DMS153 treated with DMSO at 0.1 percent for 48 hours (cell line): ENCODE measurements around the gene ZNRD2.
"Not testable (repeated sequence)": the region's sequence is repeated elsewhere in the genome, so short reads cannot be mapped to it uniquely, and the experiment has no call there.

ENCODE experiments used
- DNase-seq: peaks from one replicate; lab custom pipeline; 2025; ENCODE audit not compliant: unreplicated experiment; lab: John Stamatoyannopoulos, UW

Gene ZNRD2

GRCh38 chr11:65554842-65555430, 15.3 kb upstream of the ZNRD2 start:
- DNase-seq = no peak

- DNase-seq = no peak
Observed at GRCh38 chr11:65555693-65556231, 14.5 kb upstream of the ZNRD2 start.

GRCh38 chr11:65556470-65557279, 13.6 kb upstream of the ZNRD2 start:
- DNase-seq = no peak

- no peak for DNase-seq
Observed at GRCh38 chr11:65557280-65558001, 12.8 kb upstream of the ZNRD2 start.

GRCh38 chr11:65558002-65558929, 12.0 kb upstream of the ZNRD2 start, which contains the start of gene LTBP3:
LTBP3 (minus strand) TSS chr11:65558359; CDS start chr11:65557959, 400 bp downstream.
- DNase-seq = peak; percentile 49

GRCh38 chr11:65558930-65559509, 11.3 kb upstream of the ZNRD2 start:
- no peak for DNase-seq

GRCh38 chr11:65559535-65559934, 10.7 kb upstream of the ZNRD2 start:
- DNase-seq = no peak

GRCh38 chr11:65559951-65560537, 10.2 kb upstream of the ZNRD2 start:
- DNase-seq = peak; percentile 85

GRCh38 chr11:65560555-65561418, 9.5 kb upstream of the ZNRD2 start:
- peak; percentile 11 for DNase-seq

GRCh38 chr11:65562020-65562419, 8.3 kb upstream of the ZNRD2 start:
- DNase-seq = no peak

GRCh38 chr11:65562788-65563187, 7.5 kb upstream of the ZNRD2 start:
- DNase-seq = no peak

- no peak for DNase-seq
Observed at GRCh38 chr11:65563601-65564000, 6.7 kb upstream of the ZNRD2 start.

GRCh38 chr11:65564879-65565559, 5.3 kb upstream of the ZNRD2 start:
- not testable (repeated sequence) for DNase-seq

GRCh38 chr11:65565624-65566453, 4.4 kb upstream of the ZNRD2 start:
- no peak for DNase-seq

- no peak for DNase-seq
Observed at GRCh38 chr11:65569164-65569972, 909 bp upstream of the ZNRD2 start.

GRCh38 chr11:65571420-65571819, 1.1 kb downstream of the ZNRD2 start:
- no peak for DNase-seq

GRCh38 chr11:65571940-65572339, 1.7 kb downstream of the ZNRD2 start:
- peak; percentile 34 for DNase-seq
